B cell (primary cell): Measurements from ENCODE around the gene CREG1. TPM values are rescaled to one million over a fixed set of nuclear protein-coding genes. Genes with fewer than 3 reads are reported as not detected.

Experiments
- ATAC-seq: fragments of 200-7000 bp; cut with Tn5 transposase; one replicate; pipeline ENCODE4 v1.10.0; 2021; ENCODE audit warnings: low read depth, mild to moderate bottlenecking, moderate number of reproducible peaks, moderate library complexity
- CTCF ChIA-PET: fragments of 350-600 bp; sonication (Branson Sonifier 250); formaldehyde crosslinking; loops from one replicate; lab custom pipeline; 2021; ENCODE audit warnings: antibody characterized with exemption, inconsistent platforms; lab: Charles Lee
- POLR2A ChIA-PET: fragments of 350-600 bp; sonication (Branson Sonifier 250); formaldehyde crosslinking; loops from one replicate; lab custom pipeline; 2021; ENCODE audit warnings: antibody characterized with exemption; lab: Charles Lee
- DNase-seq: peaks from one replicate; pipeline ENCODE4 v3.0.0; 2013
- H2AFZ ChIP-seq: 2 replicates; pipeline ENCODE4 v1.6.1; 2012; ENCODE audit warnings: mild to moderate bottlenecking, low read depth, low read length; ENCODE audit not compliant: insufficient read depth, poor library complexity, severe bottlenecking
- H3K27ac ChIP-seq, 2 donors: 1 replicate in 1 of 2; 2 replicates in 1 of 2; pipeline ENCODE4 v1.5.1; 2012 to 2013; ENCODE audit warnings: low read length in 2 of 2, mild to moderate bottlenecking in 2 of 2, moderate library complexity in 1 of 2
- H3K27me3 ChIP-seq, 4 experiments: fragments of 200-600 bp in 1 of 4; sonication (generic) in 1 of 4; replicated peaks in 1 of 4; 1 replicate in 2 of 4; 2 replicates in 2 of 4; pipeline versions ENCODE4 v1.6.1 to v1.7.0; 2013 to 2016; ENCODE audit warnings: low read length in 3 of 4, mild to moderate bottlenecking in 2 of 4, mixed read lengths in 1 of 4, moderate library complexity in 1 of 4; ENCODE audit not compliant: insufficient read depth in 4 of 4, control insufficient read depth in 3 of 4; ENCODE audit errors: control extremely low read depth in 1 of 4
- H3K36me3 ChIP-seq, 2 experiments: replicated peaks in 1 of 2; 1 replicate in 1 of 2; 2 replicates in 1 of 2; pipeline versions ENCODE4 v1.6.1 to v1.7.1; 2013; ENCODE audit warnings: low read length in 1 of 2; ENCODE audit not compliant: insufficient read depth in 2 of 2, control insufficient read depth in 1 of 2; ENCODE audit errors: control extremely low read depth in 1 of 2, extremely low read depth in 1 of 2
- H3K4me1 ChIP-seq, 2 donors: fragments of 200-600 bp in 1 of 2; sonication (generic) in 1 of 2; 1 replicate in 1 of 2; 2 replicates in 1 of 2; pipeline versions ENCODE4 v1.5.1 to v1.6.1; 2013 to 2017; ENCODE audit warnings: low read length in 2 of 2; ENCODE audit not compliant: control insufficient read depth in 2 of 2, insufficient read depth in 2 of 2
- H3K4me2 ChIP-seq: replicated peaks from 2 replicates; pipeline ENCODE3; 2012; ENCODE audit warnings: mild to moderate bottlenecking, low read depth, low read length; ENCODE audit not compliant: poor library complexity, severe bottlenecking
- H3K4me3 ChIP-seq, 5 experiments: fragments of 200-600 bp in 1 of 5; sonication (generic) in 1 of 5; 1 replicate in 3 of 5; 2 replicates in 2 of 5; pipeline versions ENCODE4 v1.5.1 to v1.7.0; 2011 to 2016; ENCODE audit warnings: low read length in 4 of 5, mild to moderate bottlenecking in 4 of 5, low read depth in 2 of 5, control low read depth in 1 of 5, moderate library complexity in 1 of 5; ENCODE audit not compliant: insufficient read depth in 1 of 5; ENCODE audit errors: control extremely low read depth in 1 of 5, extremely low read depth in 1 of 5
- H3K79me2 ChIP-seq: fragments of 200-600 bp; sonication (generic); one replicate; pipeline ENCODE4 v1.6.0; 2016; ENCODE audit warnings: low read length; ENCODE audit not compliant: control insufficient read depth, insufficient read depth
- H3K9ac ChIP-seq: fragments of 200-600 bp; sonication (generic); 2 replicates; pipeline ENCODE4 v1.6.1; 2017; ENCODE audit warnings: mild to moderate bottlenecking, low read length, moderate library complexity
- H3K9me3 ChIP-seq, 3 donors: one replicate each; pipeline versions ENCODE4 v1.6.1 to v1.7.1; 2013; ENCODE audit warnings: low read length in 2 of 3; ENCODE audit not compliant: control insufficient read depth in 2 of 3, insufficient read depth in 1 of 3; ENCODE audit errors: control extremely low read depth in 1 of 3
- H4K20me1 ChIP-seq: 2 replicates; pipeline ENCODE4 v1.6.0; 2012; ENCODE audit warnings: mild to moderate bottlenecking, low read length; ENCODE audit not compliant: insufficient read depth, control insufficient read depth, poor library complexity, severe bottlenecking
- H3K27ac Mint-ChIP-seq: one replicate; pipeline ENCODE4 v1.8.0; 2021; ENCODE audit warnings: mixed read lengths
- H3K27me3 Mint-ChIP-seq: one replicate; pipeline ENCODE4 v1.8.0; 2021; ENCODE audit warnings: mixed read lengths
- H3K4me1 Mint-ChIP-seq: one replicate; pipeline ENCODE4 v1.8.0; 2021; ENCODE audit warnings: mixed read lengths
- H3K4me3 Mint-ChIP-seq: one replicate; pipeline ENCODE4 v1.8.0; 2021; ENCODE audit warnings: mixed read lengths
- H3K9me3 Mint-ChIP-seq: one replicate; pipeline ENCODE4 v1.8.0; 2022; ENCODE audit warnings: mixed read lengths; ENCODE audit not compliant: insufficient read depth
- CTCF ChIP-seq: fragments of 200-600 bp; IDR thresholded peaks from one replicate; pipeline ENCODE4 v1.8.0; 2022; ENCODE audit warnings: antibody characterized with exemption, mild to moderate bottlenecking
- EZH2 ChIP-seq: IDR thresholded peaks from 2 replicates; pipeline ENCODE4 v1.6.1; 2012; ENCODE audit warnings: borderline replicate concordance, low read depth, mild to moderate bottlenecking, moderate library complexity, low read length; ENCODE audit not compliant: insufficient read depth, poor library complexity, severe bottlenecking
- WGBS: methylation state at CpG from one replicate; pipeline ENCODE4 v1.1.5; 2013; ENCODE audit warnings: missing lambda C conversion rate; ENCODE audit not compliant: insufficient coverage; 5-methylcytosine and 5-hydroxymethylcytosine counted together
- intact Hi-C: fragments of 100-400 bp; cut with micrococcal nuclease; formaldehyde crosslinking; loops from one replicate; pipeline ENCODE4 v1.10.0; 2022
- polyA plus RNA-seq: library from polyadenylated mRNA; depleted of rRNA; stranded (reverse); fragments of >200 nt; gene quantifications from 2 replicates; pipeline ENCODE4 v1.2.3, GENCODE V29; 2012
- total RNA-seq, 2 donors: library from RNA; stranded (reverse); fragments of 120-200 nt in 1 of 2; gene quantifications; 1 replicate in 1 of 2; 2 replicates in 1 of 2; pipeline versions ENCODE4 v1.2.3 to v1.2.4, GENCODE V29; 2013 to 2022

Gene CREG1
- total and polyA plus RNA-seq, 2 donors (not counting 1 experiment from before 2014, with no cell fraction given) = 7.5 to 8.4 TPM

- H3K9me3 ChIP-seq = no peaks in the 10 kb centered on the region
- CTCF ChIA-PET = interaction anchor here (0.5 to 4.9 kb wide), 53 partner anchors 8 to 624 kb away, joined by 3 to 68 read pairs (median 5); no protein-coding TSS in a partner anchor
- intact Hi-C loops = loop anchor here (1.0 kb wide), 4 partner anchors 91 to 467 kb away; no protein-coding TSS in a partner anchor
- H3K4me2 ChIP-seq = no peak overlapping the region
- Mint-ChIP-seq H3K9me3 (no peaks in the 10 kb centered on the region), H3K4me1 (peaks cover 2% of the 10 kb centered on the region), H3K27me3 (no peaks in the 10 kb centered on the region), H3K27ac (no peak overlapping the region), H3K4me3 (no peak overlapping the region)
- H3K4me1 ChIP-seq = no peaks in the 10 kb centered on the region
- POLR2A ChIA-PET = no interaction called here
- no peak overlapping the region for H2AFZ ChIP-seq
- DNase-seq (no peak), ATAC-seq (no peak)
- no peaks in the 10 kb centered on the region for H3K36me3 ChIP-seq
- no peaks in the 10 kb centered on the region for H4K20me1 ChIP-seq
- H3K4me3 ChIP-seq = no peak overlapping the region
- H3K9ac ChIP-seq = no peak overlapping the region
- TF ChIP-seq CTCF = no peak
- no peaks in the 10 kb centered on the region for H3K79me2 ChIP-seq
- WGBS = 95% methylated on average over 5 of the region's 6 CpGs
- H3K27ac ChIP-seq = no peak overlapping the region
- peaks cover 0 to 4% (median 0%) of the 10 kb centered on the region in 4 experiments for H3K27me3 ChIP-seq
Measured at GRCh38 chr1:167532964-167533824, 20.4 kb downstream of the CREG1 start.

- ChIA-PET CTCF (interaction anchor here (0.8 to 4.9 kb wide), 29 partner anchors 8 to 623 kb away, joined by 3 to 68 read pairs (median 10); no protein-coding TSS in a partner anchor), POLR2A (no interaction called here)
- Histone ChIP-seq H3K27me3 (peaks cover 0 to 4% (median 0%) of the 10 kb centered on the region in 4 experiments), H3K4me1 (no peaks in the 10 kb centered on the region), H3K27ac (no peak overlapping the region), H4K20me1 (no peaks in the 10 kb centered on the region), H2AFZ (no peak overlapping the region), H3K4me3 (no peak overlapping the region), H3K36me3 (no peaks in the 10 kb centered on the region), H3K9ac (no peak overlapping the region), H3K79me2 (no peaks in the 10 kb centered on the region), H3K9me3 (no peaks in the 10 kb centered on the region), H3K4me2 (no peak overlapping the region)
- peaks cover 2% of the 10 kb centered on the region for H3K4me1 Mint-ChIP-seq
- TF ChIP-seq CTCF (no peak), EZH2 (no peak)
- H3K9me3 Mint-ChIP-seq = no peaks in the 10 kb centered on the region
- no peaks in the 10 kb centered on the region for H3K27me3 Mint-ChIP-seq
- ATAC-seq = no peak
- DNase-seq = no peak
- no peak overlapping the region for H3K27ac Mint-ChIP-seq
- intact Hi-C loops = no loop called here
- H3K4me3 Mint-ChIP-seq = no peak overlapping the region
Measured at GRCh38 chr1:167532375-167532774, 21.2 kb downstream of the CREG1 start.
